ENCODE results near the gene BBS4. TPM values are rescaled to one million over a fixed set of nuclear protein-coding genes. Genes with fewer than 3 reads are reported as not detected.

The BBS4 gene
- total RNA-seq, 1 donor = 38.0 TPM

DNA sequence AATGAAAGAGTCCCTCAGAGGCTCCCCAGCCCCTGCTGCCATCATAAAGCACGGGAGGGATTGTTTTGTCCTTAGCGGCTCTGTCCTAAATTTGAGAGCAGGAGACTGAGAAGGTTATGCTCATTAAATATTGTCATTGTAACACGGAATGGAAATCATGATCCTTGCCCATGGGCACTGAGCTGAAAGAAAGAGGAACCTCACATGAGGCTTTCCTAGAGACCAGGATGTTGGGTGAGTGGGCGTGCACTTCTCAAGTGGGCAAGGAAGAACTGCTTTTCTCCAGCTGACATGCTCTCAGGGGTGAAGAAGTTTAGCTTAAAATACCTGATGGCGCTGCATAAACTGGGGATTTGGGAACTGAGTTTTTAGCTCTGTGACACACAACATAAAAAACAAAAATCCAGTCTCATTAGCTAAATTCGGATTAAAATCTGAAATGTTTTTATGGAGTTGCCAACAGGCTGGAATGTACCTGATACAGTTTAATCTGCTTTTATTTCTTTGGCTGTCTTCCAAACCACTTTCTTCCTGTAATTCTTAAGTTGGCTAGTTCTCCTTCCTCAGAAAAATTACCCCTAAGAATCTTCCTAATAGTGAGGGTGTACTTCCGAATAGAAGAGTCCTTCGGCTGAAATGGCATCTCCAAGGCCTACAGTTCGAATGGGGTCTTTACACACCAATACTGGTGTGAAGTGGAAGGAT is 65.9 kb downstream of the BBS4 start:
- Histone ChIP-seq H3K79me2 (ENCODE audit: insufficient read depth, low read length) (peaks cover 10% of the 10 kb centered on the region), H4K20me1 (ENCODE audit: insufficient read depth, low read length) (peaks cover 3% of the 10 kb centered on the region), H3K4me1 (ENCODE audit: insufficient read depth, low read length) (peaks cover 4% of the 10 kb centered on the region), H3K27ac (ENCODE audit: low read depth, low read length) (no peak overlapping the region), H3K9me3 (ENCODE audit: low read depth, low read length) (no peaks in the 10 kb centered on the region), H3K4me3 (ENCODE audit: insufficient read depth, low read length) (no peak overlapping the region), H3K4me2 (ENCODE audit: insufficient read depth, low read length) (no peak overlapping the region), H3K36me3 (ENCODE audit: insufficient read depth, low read length) (peaks cover 55% of the 10 kb centered on the region), H3K27me3 (ENCODE audit: insufficient read depth, low read length) (no peaks in the 10 kb centered on the region), H2AFZ (ENCODE audit: low read length) (no peak overlapping the region)
- no peak for TF ChIP-seq CTCF (IDR thresholded peaks at IDR 0.05; ENCODE audit: extremely low read depth, low read depth, low read length)
- no peak for DNase-seq (ENCODE audit: insufficient read length, low spot score, missing footprints)

DNA sequence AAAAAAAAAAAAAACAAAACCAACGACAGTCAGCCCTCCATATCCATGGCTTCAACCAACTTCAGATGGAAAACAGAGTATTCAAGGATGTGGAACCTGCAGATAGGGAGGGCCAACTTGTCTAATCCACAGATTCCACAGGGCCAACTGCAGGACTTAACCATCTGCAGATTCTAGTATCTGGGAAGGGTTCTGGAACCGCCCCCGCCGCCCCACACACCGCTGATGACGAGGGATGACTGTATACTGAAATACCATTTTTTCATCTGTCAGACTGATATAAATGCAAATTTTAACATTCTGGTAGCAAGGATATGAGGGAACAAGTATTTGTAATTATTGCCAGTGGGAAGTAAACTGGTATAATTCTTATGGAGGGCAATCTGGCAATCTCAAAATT is 68.1 kb downstream of the BBS4 start:
- DNase-seq (ENCODE audit: insufficient read length, low spot score, missing footprints) = no peak

DNA sequence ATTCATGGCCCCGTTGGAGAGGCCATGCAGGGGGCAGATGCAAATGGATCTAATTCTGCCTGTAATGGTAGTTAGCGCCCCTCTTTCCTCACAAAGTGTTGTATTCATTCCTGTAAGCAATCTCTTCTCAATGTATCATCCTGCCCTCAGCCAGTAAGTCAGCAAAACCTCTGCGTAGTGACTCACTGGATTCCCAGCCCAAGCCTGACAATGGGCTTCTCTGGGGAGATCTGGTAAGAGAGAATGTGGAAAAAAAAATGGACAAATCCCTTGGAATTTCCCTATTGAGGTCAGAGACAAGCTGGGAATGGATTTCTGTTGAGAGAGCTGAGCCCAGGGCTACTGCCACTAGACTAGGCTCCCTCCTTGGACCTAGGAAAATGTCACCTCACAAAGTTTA is 72.2 kb downstream of the BBS4 start:
- Histone ChIP-seq H2AFZ (ENCODE audit: low read length) (no peak overlapping the region), H3K4me2 (ENCODE audit: insufficient read depth, low read length) (peak overlapping the region; percentile 71), H3K36me3 (ENCODE audit: insufficient read depth, low read length) (peaks cover 50% of the 10 kb centered on the region), H4K20me1 (ENCODE audit: insufficient read depth, low read length) (peaks cover 3% of the 10 kb centered on the region), H3K27me3 (ENCODE audit: insufficient read depth, low read length) (no peaks in the 10 kb centered on the region), H3K4me3 (ENCODE audit: insufficient read depth, low read length) (peak overlapping the region; percentile 37), H3K4me1 (ENCODE audit: insufficient read depth, low read length) (peaks cover 23% of the 10 kb centered on the region), H3K9me3 (ENCODE audit: low read depth, low read length) (no peaks in the 10 kb centered on the region), H3K79me2 (ENCODE audit: insufficient read depth, low read length) (peaks cover 11% of the 10 kb centered on the region), H3K27ac (ENCODE audit: low read depth, low read length) (peak overlapping the region; percentile 95)
- no peak for TF ChIP-seq CTCF (IDR thresholded peaks at IDR 0.05; ENCODE audit: extremely low read depth, low read depth, low read length)
- DNase-seq (ENCODE audit: insufficient read length, low spot score, missing footprints) = peak; percentile 93

More for the DNA sequence above, 68.1 kb downstream of the BBS4 start:
- Histone ChIP-seq H4K20me1 (ENCODE audit: insufficient read depth, low read length) (peaks cover 3% of the 10 kb centered on the region), H3K4me1 (ENCODE audit: insufficient read depth, low read length) (peaks cover 22% of the 10 kb centered on the region), H3K9me3 (ENCODE audit: low read depth, low read length) (no peaks in the 10 kb centered on the region), H3K27ac (ENCODE audit: low read depth, low read length) (no peak overlapping the region), H3K36me3 (ENCODE audit: insufficient read depth, low read length) (peaks cover 55% of the 10 kb centered on the region), H3K4me3 (ENCODE audit: insufficient read depth, low read length) (no peak overlapping the region), H3K79me2 (ENCODE audit: insufficient read depth, low read length) (peaks cover 11% of the 10 kb centered on the region), H3K27me3 (ENCODE audit: insufficient read depth, low read length) (no peaks in the 10 kb centered on the region), H2AFZ (ENCODE audit: low read length) (no peak overlapping the region), H3K4me2 (ENCODE audit: insufficient read depth, low read length) (no peak overlapping the region)
- TF ChIP-seq CTCF (IDR thresholded peaks at IDR 0.05; ENCODE audit: extremely low read depth, low read depth, low read length) = no peak

GRCh38 chr15:72760590-72761260 is 74.7 kb downstream of the BBS4 start:
- Histone ChIP-seq H3K4me3 (ENCODE audit: insufficient read depth, low read length) (no peak overlapping the region), H3K9me3 (ENCODE audit: low read depth, low read length) (no peaks in the 10 kb centered on the region), H2AFZ (ENCODE audit: low read length) (no peak overlapping the region), H3K79me2 (ENCODE audit: insufficient read depth, low read length) (peaks cover 20% of the 10 kb centered on the region), H3K4me2 (ENCODE audit: insufficient read depth, low read length) (no peak overlapping the region), H3K27ac (ENCODE audit: low read depth, low read length) (no peak overlapping the region), H3K4me1 (ENCODE audit: insufficient read depth, low read length) (peaks cover 23% of the 10 kb centered on the region), H3K27me3 (ENCODE audit: insufficient read depth, low read length) (no peaks in the 10 kb centered on the region), H4K20me1 (ENCODE audit: insufficient read depth, low read length) (peaks cover 3% of the 10 kb centered on the region), H3K36me3 (ENCODE audit: insufficient read depth, low read length) (peaks cover 30% of the 10 kb centered on the region)
- no peak for TF ChIP-seq CTCF (IDR thresholded peaks at IDR 0.05; ENCODE audit: extremely low read depth, low read depth, low read length)
- DNase-seq (ENCODE audit: insufficient read length, low spot score, missing footprints) = no peak
